ENCODE data around the gene C2orf78. TPM values are rescaled to one million over a fixed set of nuclear protein-coding genes. Genes with fewer than 3 reads are reported as not detected.

Gene C2orf78
- total RNA-seq, 1 donor from 2014 or later = not detected

- no peaks in the 10 kb centered on the region for H3K27me3 ChIP-seq (ENCODE audit: control insufficient read depth in 3 of 3, insufficient read depth in 3 of 3, low read length in 3 of 3)
- H3K9me3 ChIP-seq (ENCODE audit: control insufficient read depth in 3 of 3, low read length in 3 of 3) = no peaks in the 10 kb centered on the region
- H3K27ac ChIP-seq (ENCODE audit: low read depth, low read length) = no peak overlapping the region
- H3K4me3 ChIP-seq (ENCODE audit: low read length in 3 of 3) = no peak overlapping the region
- peaks cover 6 to 12% (median 9%) of the 10 kb centered on the region in 3 donors for H3K4me1 ChIP-seq (ENCODE audit: control insufficient read depth in 3 of 3, insufficient read depth in 3 of 3, low read length in 3 of 3)
- H3K9ac ChIP-seq (ENCODE audit: low read depth in 1 of 3, low read length in 3 of 3) = no peak overlapping the region
- peaks cover 17 to 36% (median 20%) of the 10 kb centered on the region in 3 donors for H3K36me3 ChIP-seq (ENCODE audit: control insufficient read depth in 3 of 3, insufficient read depth in 3 of 3, low read length in 3 of 3)
Observed at GRCh38 chr2:73759285-73759764, 24.7 kb upstream of the C2orf78 start.

- H3K36me3 ChIP-seq (ENCODE audit: control insufficient read depth in 3 of 3, insufficient read depth in 3 of 3, low read length in 3 of 3) = peaks cover 19 to 42% (median 26%) of the 10 kb centered on the region in 3 donors
- peaks cover 6 to 12% (median 9%) of the 10 kb centered on the region in 3 donors for H3K4me1 ChIP-seq (ENCODE audit: control insufficient read depth in 3 of 3, insufficient read depth in 3 of 3, low read length in 3 of 3)
- H3K27me3 ChIP-seq (ENCODE audit: control insufficient read depth in 3 of 3, insufficient read depth in 3 of 3, low read length in 3 of 3) = no peaks in the 10 kb centered on the region
- H3K4me3 ChIP-seq (ENCODE audit: low read length in 3 of 3) = no peak overlapping the region
- no peak overlapping the region for H3K9ac ChIP-seq (ENCODE audit: low read depth in 1 of 3, low read length in 3 of 3)
- no peaks in the 10 kb centered on the region for H3K9me3 ChIP-seq (ENCODE audit: control insufficient read depth in 3 of 3, low read length in 3 of 3)
- H3K27ac ChIP-seq (ENCODE audit: low read depth, low read length) = no peak overlapping the region
Observed at GRCh38 chr2:73759904-73760303, 24.1 kb upstream of the C2orf78 start.

GRCh38 chr2:73762571-73762970 lies 21.4 kb upstream of the C2orf78 start:
- H3K9ac ChIP-seq (ENCODE audit: low read depth in 1 of 3, low read length in 3 of 3) = no peak overlapping the region
- peaks cover 6 to 12% (median 9%) of the 10 kb centered on the region in 3 donors for H3K4me1 ChIP-seq (ENCODE audit: control insufficient read depth in 3 of 3, insufficient read depth in 3 of 3, low read length in 3 of 3)
- H3K9me3 ChIP-seq (ENCODE audit: control insufficient read depth in 3 of 3, low read length in 3 of 3) = no peaks in the 10 kb centered on the region
- H3K36me3 ChIP-seq (ENCODE audit: control insufficient read depth in 3 of 3, insufficient read depth in 3 of 3, low read length in 3 of 3) = peaks cover 22 to 42% (median 41%) of the 10 kb centered on the region in 3 donors
- no peaks in the 10 kb centered on the region for H3K27me3 ChIP-seq (ENCODE audit: control insufficient read depth in 3 of 3, insufficient read depth in 3 of 3, low read length in 3 of 3)
- H3K27ac ChIP-seq (ENCODE audit: low read depth, low read length) = no peak overlapping the region
- H3K4me3 ChIP-seq (ENCODE audit: low read length in 3 of 3) = no peak overlapping the region

- H3K27ac ChIP-seq (ENCODE audit: low read depth, low read length) = no peak overlapping the region
- H3K9me3 ChIP-seq (ENCODE audit: control insufficient read depth in 3 of 3, low read length in 3 of 3) = no peaks in the 10 kb centered on the region
- H3K4me3 ChIP-seq (ENCODE audit: low read length in 3 of 3) = no peak overlapping the region
- H3K27me3 ChIP-seq (ENCODE audit: control insufficient read depth in 3 of 3, insufficient read depth in 3 of 3, low read length in 3 of 3) = no peaks in the 10 kb centered on the region
- no peak overlapping the region for H3K9ac ChIP-seq (ENCODE audit: low read depth in 1 of 3, low read length in 3 of 3)
- peaks cover 22 to 57% (median 51%) of the 10 kb centered on the region in 3 donors for H3K36me3 ChIP-seq (ENCODE audit: control insufficient read depth in 3 of 3, insufficient read depth in 3 of 3, low read length in 3 of 3)
- H3K4me1 ChIP-seq (ENCODE audit: control insufficient read depth in 3 of 3, insufficient read depth in 3 of 3, low read length in 3 of 3) = peaks cover 0 to 1% (median under 1%) of the 10 kb centered on the region in 3 donors
Observed at GRCh38 chr2:73764945-73765344, 19.0 kb upstream of the C2orf78 start.

GRCh38 chr2:73766349-73766748 lies 17.6 kb upstream of the C2orf78 start:
- H3K4me1 ChIP-seq (ENCODE audit: control insufficient read depth in 3 of 3, insufficient read depth in 3 of 3, low read length in 3 of 3) = no peaks in the 10 kb centered on the region
- no peaks in the 10 kb centered on the region for H3K27me3 ChIP-seq (ENCODE audit: control insufficient read depth in 3 of 3, insufficient read depth in 3 of 3, low read length in 3 of 3)
- H3K9ac ChIP-seq (ENCODE audit: low read depth in 1 of 3, low read length in 3 of 3) = no peak overlapping the region
- peaks cover 16 to 57% (median 46%) of the 10 kb centered on the region in 3 donors for H3K36me3 ChIP-seq (ENCODE audit: control insufficient read depth in 3 of 3, insufficient read depth in 3 of 3, low read length in 3 of 3)
- H3K9me3 ChIP-seq (ENCODE audit: control insufficient read depth in 3 of 3, low read length in 3 of 3) = no peaks in the 10 kb centered on the region
- H3K4me3 ChIP-seq (ENCODE audit: low read length in 3 of 3) = no peak overlapping the region
- no peak overlapping the region for H3K27ac ChIP-seq (ENCODE audit: low read depth, low read length)

GRCh38 chr2:73766994-73767393 lies 17.0 kb upstream of the C2orf78 start:
- Histone ChIP-seq H3K4me1 (ENCODE audit: control insufficient read depth in 3 of 3, insufficient read depth in 3 of 3, low read length in 3 of 3) (no peaks in the 10 kb centered on the region), H3K27me3 (ENCODE audit: control insufficient read depth in 3 of 3, insufficient read depth in 3 of 3, low read length in 3 of 3) (no peaks in the 10 kb centered on the region), H3K9me3 (ENCODE audit: control insufficient read depth in 3 of 3, low read length in 3 of 3) (no peaks in the 10 kb centered on the region), H3K36me3 (ENCODE audit: control insufficient read depth in 3 of 3, insufficient read depth in 3 of 3, low read length in 3 of 3) (peaks cover 16 to 56% (median 45%) of the 10 kb centered on the region in 3 donors), H3K27ac (ENCODE audit: low read depth, low read length) (no peak overlapping the region), H3K4me3 (ENCODE audit: low read length in 3 of 3) (no peak overlapping the region), H3K9ac (ENCODE audit: low read depth in 1 of 3, low read length in 3 of 3) (no peak overlapping the region)

GRCh38 chr2:73770725-73771124 lies 13.3 kb upstream of the C2orf78 start:
- no peaks in the 10 kb centered on the region for H3K4me1 ChIP-seq (ENCODE audit: control insufficient read depth in 3 of 3, insufficient read depth in 3 of 3, low read length in 3 of 3)
- peaks cover 13 to 59% (median 50%) of the 10 kb centered on the region in 3 donors for H3K36me3 ChIP-seq (ENCODE audit: control insufficient read depth in 3 of 3, insufficient read depth in 3 of 3, low read length in 3 of 3)
- H3K27ac ChIP-seq (ENCODE audit: low read depth, low read length) = no peak overlapping the region
- no peaks in the 10 kb centered on the region for H3K27me3 ChIP-seq (ENCODE audit: control insufficient read depth in 3 of 3, insufficient read depth in 3 of 3, low read length in 3 of 3)
- H3K9ac ChIP-seq (ENCODE audit: low read depth in 1 of 3, low read length in 3 of 3) = no peak overlapping the region
- no peak overlapping the region for H3K4me3 ChIP-seq (ENCODE audit: low read length in 3 of 3)
- no peaks in the 10 kb centered on the region for H3K9me3 ChIP-seq (ENCODE audit: control insufficient read depth in 3 of 3, low read length in 3 of 3)

- Histone ChIP-seq H3K9me3 (ENCODE audit: control insufficient read depth in 3 of 3, low read length in 3 of 3) (no peaks in the 10 kb centered on the region), H3K27ac (ENCODE audit: low read depth, low read length) (no peak overlapping the region), H3K27me3 (ENCODE audit: control insufficient read depth in 3 of 3, insufficient read depth in 3 of 3, low read length in 3 of 3) (no peaks in the 10 kb centered on the region), H3K4me3 (ENCODE audit: low read length in 3 of 3) (no peak overlapping the region), H3K36me3 (ENCODE audit: control insufficient read depth in 3 of 3, insufficient read depth in 3 of 3, low read length in 3 of 3) (peaks cover 16 to 62% (median 56%) of the 10 kb centered on the region in 3 donors), H3K9ac (ENCODE audit: low read depth in 1 of 3, low read length in 3 of 3) (no peak overlapping the region), H3K4me1 (ENCODE audit: control insufficient read depth in 3 of 3, insufficient read depth in 3 of 3, low read length in 3 of 3) (no peaks in the 10 kb centered on the region)
Observed at GRCh38 chr2:73772819-73773218, 11.2 kb upstream of the C2orf78 start.

GRCh38 chr2:73776381-73776780 lies 7.6 kb upstream of the C2orf78 start:
- H3K27me3 ChIP-seq (ENCODE audit: control insufficient read depth in 3 of 3, insufficient read depth in 3 of 3, low read length in 3 of 3) = peaks cover 0 to 2% (median 0%) of the 10 kb centered on the region in 3 donors
- H3K9ac ChIP-seq (ENCODE audit: low read depth in 1 of 3, low read length in 3 of 3) = no peak overlapping the region
- no peak overlapping the region for H3K4me3 ChIP-seq (ENCODE audit: low read length in 3 of 3)
- no peaks in the 10 kb centered on the region for H3K9me3 ChIP-seq (ENCODE audit: control insufficient read depth in 3 of 3, low read length in 3 of 3)
- no peak overlapping the region for H3K27ac ChIP-seq (ENCODE audit: low read depth, low read length)
- H3K36me3 ChIP-seq (ENCODE audit: control insufficient read depth in 3 of 3, insufficient read depth in 3 of 3, low read length in 3 of 3) = peaks cover 16 to 41% (median 34%) of the 10 kb centered on the region in 3 donors
- peaks cover 0 to 18% (median 7%) of the 10 kb centered on the region in 3 donors for H3K4me1 ChIP-seq (ENCODE audit: control insufficient read depth in 3 of 3, insufficient read depth in 3 of 3, low read length in 3 of 3)

GRCh38 chr2:73776869-73777519 lies 7.0 kb upstream of the C2orf78 start:
- Histone ChIP-seq H3K9ac (ENCODE audit: low read depth in 1 of 3, low read length in 3 of 3) (no peak overlapping the region), H3K27me3 (ENCODE audit: control insufficient read depth in 3 of 3, insufficient read depth in 3 of 3, low read length in 3 of 3) (peaks cover 0 to 2% (median 0%) of the 10 kb centered on the region in 3 donors), H3K4me1 (ENCODE audit: control insufficient read depth in 3 of 3, insufficient read depth in 3 of 3, low read length in 3 of 3) (peaks cover 0 to 18% (median 7%) of the 10 kb centered on the region in 3 donors), H3K9me3 (ENCODE audit: control insufficient read depth in 3 of 3, low read length in 3 of 3) (no peaks in the 10 kb centered on the region), H3K36me3 (ENCODE audit: control insufficient read depth in 3 of 3, insufficient read depth in 3 of 3, low read length in 3 of 3) (peaks cover 16 to 40% (median 33%) of the 10 kb centered on the region in 3 donors), H3K4me3 (ENCODE audit: low read length in 3 of 3) (no peak overlapping the region), H3K27ac (ENCODE audit: low read depth, low read length) (no peak overlapping the region)

All from skeletal muscle tissue (tissue), 4 donors.